ENCODE measurements around the gene APP.

The APP gene

GRCh38 chr21:26138615-26139257, 31.8 kb downstream of the APP start (continued):
- TF ChIP-seq ZNF341 (tag by site-specific recombination; IDR thresholded peaks at IDR 0.05; ENCODE audit: low read depth) = no peak
- no peak for TF ChIP-seq ZNF404 (tag by site-specific recombination; IDR thresholded peaks at IDR 0.05)
- TF ChIP-seq ZFP69B (tag by site-specific recombination; IDR thresholded peaks at IDR 0.05) = no peak
- 0 out of 2 replicates have a peak, but pooled peaks have one; percentile 4 for TF ChIP-seq SP2 (tag by site-specific recombination; IDR thresholded peaks at IDR 0.05)
- TF ChIP-seq ZBTB21 (tag by site-specific recombination; IDR thresholded peaks at IDR 0.05) = peak; percentile 23; the same call in 1 of the 2 replicates
- TF ChIP-seq ZNF175 (tag by site-specific recombination; IDR thresholded peaks at IDR 0.05) = no peak
- no peak for TF ChIP-seq ZNF19 (tag by site-specific recombination; IDR thresholded peaks at IDR 0.05; ENCODE audit: low read depth)
- TF ChIP-seq ZNF776 (tag by site-specific recombination; IDR thresholded peaks at IDR 0.05; ENCODE audit: borderline replicate concordance) = no peak
- 0 out of 2 replicates have a peak, but pooled peaks have one; percentile 23 for TF ChIP-seq KLF8 (tag by site-specific recombination; IDR thresholded peaks at IDR 0.05)
- peak; percentile 68 for TF ChIP-seq ZNF629 (tag by site-specific recombination; IDR thresholded peaks at IDR 0.05)
- TF ChIP-seq ATF2 (tag by site-specific recombination; IDR thresholded peaks at IDR 0.05; ENCODE audit: low read depth) = peak; percentile 85
- TF ChIP-seq ZBTB44 (tag by site-specific recombination; IDR thresholded peaks at IDR 0.05) = peak; percentile 83; the same call in 1 of the 2 replicates
- TF ChIP-seq TCF7L2 (IDR thresholded peaks at IDR 0.05; ENCODE audit: borderline replicate concordance, low read depth, low read length) = no peak
- no peak for TF ChIP-seq ZNF121 (tag by site-specific recombination; IDR thresholded peaks at IDR 0.05)
- TF ChIP-seq MZF1 (tag by site-specific recombination; IDR thresholded peaks at IDR 0.05; ENCODE audit: borderline replicate concordance) = 0 out of 2 replicates have a peak, but pooled peaks have one; percentile 24
- TF ChIP-seq ZNF132 (tag by site-specific recombination; IDR thresholded peaks at IDR 0.05; ENCODE audit: borderline replicate concordance) = no peak
- TF ChIP-seq ZNF510 (tag by site-specific recombination; IDR thresholded peaks at IDR 0.05; ENCODE audit: insufficient replicate concordance) = no peak
- TF ChIP-seq ZNF16 (tag by site-specific recombination; IDR thresholded peaks at IDR 0.05; ENCODE audit: low read depth) = no peak
- no peak for TF ChIP-seq KLF17 (tag by site-specific recombination; IDR thresholded peaks at IDR 0.05)
- no peak for TF ChIP-seq ZNF37A (tag by site-specific recombination; IDR thresholded peaks at IDR 0.05)
- TF ChIP-seq ZSCAN23 (tag by site-specific recombination; IDR thresholded peaks at IDR 0.05) = peak; percentile 75; the same call in 1 of the 2 replicates
- peak; percentile 54; the same call in 1 of the 2 replicates for TF ChIP-seq ZNF362 (tag by site-specific recombination; IDR thresholded peaks at IDR 0.05)
- no peak for TF ChIP-seq ZFP41 (tag by site-specific recombination; IDR thresholded peaks at IDR 0.05; ENCODE audit: borderline replicate concordance)
- TF ChIP-seq ZNF366 (tag by site-specific recombination; conservative IDR thresholded peaks at IDR 0.05) = peak; percentile 52
- peak; percentile 65 for TF ChIP-seq PRDM10 (tag by site-specific recombination; IDR thresholded peaks at IDR 0.05)
- no peak for TF ChIP-seq ZNF292 (tag by site-specific recombination; IDR thresholded peaks at IDR 0.05; ENCODE audit: borderline replicate concordance, low read depth)
- TF ChIP-seq ZNF169 (tag by site-specific recombination; IDR thresholded peaks at IDR 0.05) = no peak
- no peak for TF ChIP-seq ZNF140 (tag by site-specific recombination; IDR thresholded peaks at IDR 0.05)
- TF ChIP-seq TRIM28 (IDR thresholded peaks at IDR 0.05; ENCODE audit: borderline replicate concordance, low read length) = peak; percentile 15; the same call in 1 of the 2 replicates
- TF ChIP-seq ZNF354C (tag by site-specific recombination; IDR thresholded peaks at IDR 0.05; ENCODE audit: borderline replicate concordance, low read depth) = no peak
- no peak for TF ChIP-seq ZXDB (tag by site-specific recombination; IDR thresholded peaks at IDR 0.05)
- no peak for TF ChIP-seq ZNF10 (tag by site-specific recombination; IDR thresholded peaks at IDR 0.05)

Measured in HEK293 (cell line).